NCI-H2196 treated with DMSO at 0.1 percent for 48 hours (cell line): ENCODE measurements around the gene FOXL3.

Experiments used
- DNase-seq: peaks from one replicate; lab custom pipeline; 2025; ENCODE audit not compliant: unreplicated experiment; lab: John Stamatoyannopoulos, UW

FOXL3 gene

DNA sequence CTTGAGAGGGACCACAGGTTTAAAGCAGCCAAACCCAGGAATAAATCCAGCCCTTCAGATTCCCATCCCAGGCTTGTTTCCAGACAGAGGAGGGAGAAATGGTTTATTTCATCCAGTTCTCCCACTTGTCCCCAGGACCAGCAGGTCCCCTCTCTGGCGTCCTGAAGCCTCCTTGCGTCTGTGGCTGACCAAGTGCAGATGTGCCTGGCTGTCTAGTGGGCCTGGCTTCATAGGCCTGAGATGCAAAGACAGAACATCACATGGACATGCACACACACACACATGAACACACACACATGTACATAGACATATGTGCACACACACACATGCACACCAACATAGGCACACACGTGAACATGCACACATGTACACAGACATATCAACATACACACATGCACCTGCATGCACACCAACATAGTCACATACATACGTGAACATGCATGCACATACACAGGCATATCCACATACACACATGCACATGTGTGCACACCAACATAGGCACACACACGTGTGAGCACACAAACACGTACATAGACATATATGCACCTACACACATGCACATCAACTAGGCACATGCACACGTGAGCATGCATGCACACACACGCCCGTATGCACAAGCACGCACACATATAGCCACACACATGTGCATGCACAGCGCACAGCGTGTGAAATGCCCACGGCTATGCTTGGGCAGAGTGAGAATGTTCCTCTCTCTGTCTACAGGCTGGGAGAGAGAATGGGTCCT, 10.7 kb downstream of the FOXL3 start:
- DNase-seq, result no peak

DNA sequence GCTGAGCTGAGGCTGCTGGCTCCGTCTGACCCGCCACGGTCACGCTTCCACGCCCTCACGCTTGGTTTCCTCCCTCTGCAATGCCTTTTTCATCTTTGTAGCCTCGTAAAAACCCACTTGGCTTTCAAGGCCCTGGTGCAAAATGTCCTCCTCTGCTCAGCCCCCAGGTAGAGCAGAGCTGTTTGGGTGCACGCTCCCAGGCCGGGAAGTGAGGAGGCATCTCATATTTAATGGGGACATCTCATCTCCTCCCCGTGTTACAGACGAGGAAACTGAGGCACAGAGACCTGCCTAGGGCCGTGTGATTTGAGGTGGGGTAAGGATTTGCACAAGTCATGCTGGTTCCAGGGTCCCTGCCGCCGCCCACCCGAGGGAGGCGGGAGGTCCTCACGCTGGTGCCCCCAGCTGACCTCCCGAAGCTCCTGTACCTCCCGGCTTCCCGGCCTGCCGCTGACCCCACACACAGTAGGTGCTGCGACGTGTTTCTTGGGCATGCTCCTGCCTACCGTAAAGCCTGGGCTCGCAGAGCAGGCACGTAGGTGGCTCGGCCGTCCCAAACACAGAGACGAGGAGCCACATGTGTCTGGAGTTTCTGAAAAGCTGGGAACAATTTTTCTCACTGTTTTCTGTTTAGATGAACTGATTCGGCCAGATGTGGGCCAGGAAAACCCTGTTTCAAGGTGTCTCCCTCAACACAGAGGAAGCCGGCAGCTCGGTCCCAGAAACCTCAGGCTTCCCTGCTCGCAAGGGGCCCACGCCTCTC, 11.5 kb downstream of the FOXL3 start:
- no peak for DNase-seq

- DNase-seq, result no peak
Measured at GRCh38 chr7:302054-302992, 12.4 kb downstream of the FOXL3 start.

DNA sequence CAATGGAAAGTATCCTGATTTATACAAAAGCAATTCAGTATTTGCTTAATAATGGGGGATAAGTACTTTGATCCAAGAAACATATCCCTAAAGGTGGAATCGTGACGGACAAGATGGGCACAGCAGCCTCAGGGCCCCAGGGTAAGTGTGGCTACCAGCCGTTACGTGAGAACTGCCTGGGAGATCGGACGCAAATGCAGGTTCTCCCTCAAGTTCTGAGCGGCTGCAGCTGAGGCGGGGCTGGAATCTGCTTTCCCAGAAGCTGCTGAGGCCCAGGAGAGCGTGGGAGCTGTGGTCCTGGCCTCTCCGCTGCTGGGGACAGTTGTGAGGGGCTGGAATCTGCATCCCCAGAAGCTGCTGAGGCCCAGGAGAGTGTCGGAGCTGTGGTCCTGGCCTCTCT, 13.5 kb downstream of the FOXL3 start:
- no peak for DNase-seq

GRCh38 chr7:303884-304573, 14.1 kb downstream of the FOXL3 start:
- DNase-seq, result no peak

- no peak for DNase-seq
Measured at GRCh38 chr7:304574-305409, 14.8 kb downstream of the FOXL3 start.

GRCh38 chr7:305410-306151, 15.6 kb downstream of the FOXL3 start:
- no peak for DNase-seq

DNA sequence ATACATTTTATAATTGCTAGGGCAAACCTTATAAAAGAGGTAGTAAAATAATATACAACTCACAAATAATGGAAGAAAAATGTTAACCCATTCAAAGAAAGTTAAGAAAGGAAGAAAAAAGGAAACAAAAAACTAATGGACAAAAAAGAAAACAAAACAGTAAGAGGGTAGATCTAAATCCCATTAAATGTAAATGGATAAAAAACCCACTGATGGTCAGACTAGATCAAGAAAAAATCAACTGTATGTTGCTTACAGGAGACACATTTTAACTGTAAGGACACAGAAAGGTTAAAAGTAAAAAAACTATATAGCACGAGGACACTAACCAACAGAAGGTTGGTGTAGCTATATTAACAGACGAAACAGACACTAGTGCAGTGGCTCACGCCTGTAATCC, 18.0 kb downstream of the FOXL3 start:
- no peak for DNase-seq

GRCh38 chr7:309586-310228, 19.7 kb downstream of the FOXL3 start:
- DNase-seq, result no peak

DNA sequence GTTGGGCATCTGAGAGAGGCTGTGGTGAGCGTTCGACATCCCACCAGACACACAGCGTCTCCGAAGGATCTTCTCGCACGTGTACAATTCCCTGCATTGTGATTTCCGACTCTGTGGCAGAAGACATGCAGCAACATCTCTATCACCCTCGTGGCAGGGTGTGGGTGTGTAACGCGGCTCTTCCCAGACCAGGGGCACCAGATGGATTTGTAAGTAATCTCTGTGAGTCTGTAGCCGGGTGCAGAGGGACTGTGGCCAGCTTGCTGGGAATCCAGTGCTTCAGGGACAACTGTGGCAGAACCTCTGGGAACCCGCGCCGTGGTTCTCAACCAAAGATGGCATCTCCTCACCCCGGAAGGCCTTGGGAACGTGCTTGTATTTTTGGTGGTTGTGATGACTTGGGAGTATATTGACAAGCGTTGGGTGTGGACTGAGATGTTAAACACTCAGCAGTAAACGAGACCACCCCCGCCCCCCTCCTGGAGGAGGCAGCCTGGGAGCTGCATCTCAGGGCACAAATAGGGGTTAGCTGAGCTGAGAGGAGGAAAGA, 21.2 kb downstream of the FOXL3 start:
- DNase-seq, result no peak

GRCh38 chr7:311796-312195, 21.8 kb downstream of the FOXL3 start:
- DNase-seq, result no peak

DNA sequence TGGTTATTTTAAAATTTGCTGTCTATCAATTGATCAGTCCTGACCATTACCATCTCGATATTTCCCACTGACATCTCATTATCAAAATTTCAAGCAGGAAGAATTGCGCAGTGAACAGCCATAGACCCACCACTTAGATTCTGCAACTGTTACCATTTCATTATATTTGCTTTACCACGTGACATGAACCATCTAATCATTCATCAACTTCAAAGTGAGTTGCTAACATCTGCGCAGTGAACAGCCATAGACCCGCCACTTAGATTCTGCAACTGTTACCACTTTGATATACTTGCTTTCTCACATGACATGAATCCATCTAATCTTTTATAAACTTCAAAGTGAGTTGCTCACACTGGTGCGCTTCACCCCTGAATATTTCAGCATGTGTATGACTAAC, 22.5 kb downstream of the FOXL3 start:
- no peak for DNase-seq

DNA sequence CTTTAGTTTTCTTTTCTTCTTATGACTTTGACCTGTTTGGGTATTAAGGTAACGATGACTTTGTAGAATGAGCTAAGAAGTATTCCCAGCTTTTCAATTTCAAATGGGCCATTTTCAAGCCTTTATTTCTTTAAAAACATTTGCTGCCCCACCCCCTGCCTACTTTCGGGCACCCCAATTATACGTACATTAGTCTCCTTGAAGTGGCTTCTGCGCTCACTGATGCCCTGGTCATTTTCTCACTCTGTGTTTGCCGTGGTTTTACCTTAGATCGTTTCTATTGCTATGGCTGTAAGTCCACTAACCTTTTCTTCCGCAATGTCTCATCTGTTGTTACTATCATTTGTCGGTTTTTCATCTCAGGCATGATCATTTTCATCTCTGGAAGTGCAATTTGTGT, 24.9 kb downstream of the FOXL3 start:
- DNase-seq, result no peak

- no peak for DNase-seq
Measured at GRCh38 chr7:315516-316265, 25.7 kb downstream of the FOXL3 start.

DNA sequence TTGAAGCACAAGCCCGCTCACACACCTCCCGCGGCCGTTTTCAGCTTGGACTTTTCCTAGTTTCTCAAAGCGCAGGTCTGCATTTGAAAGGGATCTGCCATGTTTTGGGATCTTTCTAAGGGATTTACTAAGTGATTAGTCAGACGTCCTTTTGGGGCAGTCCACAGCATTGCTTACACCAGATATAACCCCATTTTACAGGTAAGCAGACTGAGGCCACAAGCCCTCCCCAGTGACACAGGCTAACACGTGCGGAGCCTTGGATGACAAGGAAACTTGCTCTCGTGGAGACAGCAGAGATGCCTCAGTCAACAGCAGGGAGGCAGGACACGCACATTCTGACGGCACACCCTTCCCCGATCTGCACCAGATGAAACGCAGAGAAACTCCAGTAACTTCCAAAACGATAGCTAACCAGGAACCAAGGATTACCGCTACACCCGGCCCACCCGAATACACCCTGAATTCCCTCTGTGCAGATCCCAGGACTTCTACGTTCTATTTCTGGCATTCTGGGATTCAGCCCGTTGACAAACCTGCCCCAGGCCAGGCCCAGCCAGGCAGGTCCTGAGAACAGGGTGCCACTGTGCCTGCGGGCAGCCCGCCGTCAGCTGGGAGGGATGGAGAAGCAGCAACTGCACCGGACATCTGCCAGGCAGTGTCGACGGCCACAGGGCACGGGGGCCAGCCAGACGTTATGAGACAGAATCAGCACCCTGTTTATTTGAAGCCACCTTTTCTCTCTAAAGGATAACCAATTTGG, 27.9 kb downstream of the FOXL3 start:
- no peak for DNase-seq

- no peak for DNase-seq
Measured at GRCh38 chr7:318476-318875, 28.5 kb downstream of the FOXL3 start.
